ENCODE data around the gene TNFAIP6.
A peak's percentile ranks its signal among the peaks of the same experiment; 100 is the strongest.

The TNFAIP6 gene

GRCh38 chr2:151380580-151381235 is 23.3 kb downstream of the TNFAIP6 start:
- intact Hi-C loops (cut with micrococcal nuclease), result no loop called here
- no peak overlapping the region for H3K4me3 Mint-ChIP-seq
- H3K4me1 Mint-ChIP-seq (ENCODE audit: low read depth), result peaks cover 4% of the 10 kb centered on the region
- H3K36me3 Mint-ChIP-seq (ENCODE audit: low read depth), result no peaks in the 10 kb centered on the region
- H3K9me3 Mint-ChIP-seq, result no peaks in the 10 kb centered on the region
- no peaks in the 10 kb centered on the region for H3K27me3 Mint-ChIP-seq
- H3K27ac Mint-ChIP-seq, result no peak overlapping the region

- Mint-ChIP-seq H3K4me3 (no peak overlapping the region), H3K27me3 (no peaks in the 10 kb centered on the region)
Observed at GRCh38 chr2:151381266-151381665, 23.9 kb downstream of the TNFAIP6 start.

GRCh38 chr2:151388011-151388410 is 30.6 kb downstream of the TNFAIP6 start:
- H3K27me3 Mint-ChIP-seq, result no peaks in the 10 kb centered on the region
- no peaks in the 10 kb centered on the region for H3K36me3 Mint-ChIP-seq (ENCODE audit: low read depth)
- H3K4me3 Mint-ChIP-seq, result no peak overlapping the region
- H3K4me1 Mint-ChIP-seq (ENCODE audit: low read depth), result peaks cover 6% of the 10 kb centered on the region
- H3K27ac Mint-ChIP-seq, result no peak overlapping the region
- H3K9me3 Mint-ChIP-seq, result no peaks in the 10 kb centered on the region
- intact Hi-C loops (cut with micrococcal nuclease), result no loop called here

More at GRCh38 chr2:151381266-151381665, 23.9 kb downstream of the TNFAIP6 start:
- Mint-ChIP-seq H3K4me1 (ENCODE audit: low read depth) (peaks cover 4% of the 10 kb centered on the region), H3K36me3 (ENCODE audit: low read depth) (no peaks in the 10 kb centered on the region), H3K27ac (no peak overlapping the region), H3K9me3 (no peaks in the 10 kb centered on the region)
- intact Hi-C loops (cut with micrococcal nuclease), result no loop called here

GRCh38 chr2:151391436-151391835 is 34.0 kb downstream of the TNFAIP6 start:
- no peak overlapping the region for H3K27ac Mint-ChIP-seq
- H3K27me3 Mint-ChIP-seq, result no peaks in the 10 kb centered on the region
- H3K9me3 Mint-ChIP-seq, result no peaks in the 10 kb centered on the region
- no peaks in the 10 kb centered on the region for H3K36me3 Mint-ChIP-seq (ENCODE audit: low read depth)
- intact Hi-C loops (cut with micrococcal nuclease), result no loop called here
- H3K4me3 Mint-ChIP-seq, result no peak overlapping the region
- peaks cover 6% of the 10 kb centered on the region for H3K4me1 Mint-ChIP-seq (ENCODE audit: low read depth)

GRCh38 chr2:151394509-151394908 is 37.1 kb downstream of the TNFAIP6 start:
- no peaks in the 10 kb centered on the region for H3K27me3 Mint-ChIP-seq
- intact Hi-C loops (cut with micrococcal nuclease), result no loop called here
- H3K4me3 Mint-ChIP-seq, result no peak overlapping the region
- no peak overlapping the region for H3K27ac Mint-ChIP-seq
- peaks cover 6% of the 10 kb centered on the region for H3K4me1 Mint-ChIP-seq (ENCODE audit: low read depth)
- H3K9me3 Mint-ChIP-seq, result no peaks in the 10 kb centered on the region
- H3K36me3 Mint-ChIP-seq (ENCODE audit: low read depth), result no peaks in the 10 kb centered on the region

DNA sequence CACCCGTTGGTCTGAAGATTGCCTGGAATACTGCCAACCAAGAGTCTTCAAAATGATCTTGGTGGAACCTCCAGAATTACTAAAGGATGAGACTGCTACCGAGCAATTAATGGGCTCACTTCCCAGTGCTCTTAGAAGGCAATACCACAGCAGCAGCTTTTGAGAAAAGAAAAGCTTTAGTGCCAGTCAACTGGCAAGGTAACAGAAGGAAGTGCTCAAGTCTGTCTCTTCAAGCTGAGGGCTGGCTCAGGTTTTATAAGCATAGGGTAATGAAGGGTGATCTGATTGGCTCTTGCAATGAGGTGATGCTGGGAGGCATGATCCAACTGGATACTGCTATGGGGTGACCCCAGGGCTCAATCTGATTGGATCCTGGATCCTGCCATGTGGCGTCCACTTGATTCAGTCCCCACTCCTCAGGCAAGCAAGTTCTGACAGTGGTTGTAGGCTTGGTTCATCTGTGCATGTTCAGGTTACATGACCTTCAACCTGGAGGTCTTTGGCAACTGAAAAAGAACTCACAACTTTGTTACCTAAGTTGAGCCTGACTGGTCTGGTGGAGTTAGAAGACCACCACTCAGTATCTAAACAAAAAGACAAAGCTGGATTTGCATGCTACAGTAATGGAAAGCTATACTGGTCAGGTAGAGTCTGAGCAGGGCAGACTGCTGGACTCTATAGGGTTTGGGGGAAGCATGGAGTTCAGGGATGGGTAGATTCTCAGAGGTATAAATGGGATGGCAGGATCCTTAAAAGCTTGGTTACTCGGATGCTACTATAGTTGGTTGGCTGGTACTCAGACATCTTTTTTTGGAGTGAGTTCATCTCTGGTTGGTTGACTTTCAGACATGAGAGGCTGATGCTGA is 38.4 kb downstream of the TNFAIP6 start:
- H3K27ac Mint-ChIP-seq, result no peak overlapping the region
- no peaks in the 10 kb centered on the region for H3K4me1 Mint-ChIP-seq (ENCODE audit: low read depth)
- no peaks in the 10 kb centered on the region for H3K36me3 Mint-ChIP-seq (ENCODE audit: low read depth)
- no peaks in the 10 kb centered on the region for H3K27me3 Mint-ChIP-seq
- intact Hi-C loops (cut with micrococcal nuclease), result no loop called here
- no peak overlapping the region for H3K4me3 Mint-ChIP-seq
- H3K9me3 Mint-ChIP-seq, result no peaks in the 10 kb centered on the region

- H3K9me3 Mint-ChIP-seq, result no peaks in the 10 kb centered on the region
- no peaks in the 10 kb centered on the region for H3K36me3 Mint-ChIP-seq (ENCODE audit: low read depth)
- H3K27ac Mint-ChIP-seq, result no peak overlapping the region
Observed at GRCh38 chr2:151399981-151400380, 42.6 kb downstream of the TNFAIP6 start.

GRCh38 chr2:151401149-151401548 is 43.8 kb downstream of the TNFAIP6 start:
- H3K4me3 Mint-ChIP-seq, result no peak overlapping the region
- no peaks in the 10 kb centered on the region for H3K36me3 Mint-ChIP-seq (ENCODE audit: low read depth)
- H3K9me3 Mint-ChIP-seq, result no peaks in the 10 kb centered on the region
- intact Hi-C loops (cut with micrococcal nuclease), result no loop called here
- H3K4me1 Mint-ChIP-seq (ENCODE audit: low read depth), result peaks cover 3% of the 10 kb centered on the region
- no peak overlapping the region for H3K27ac Mint-ChIP-seq
- no peaks in the 10 kb centered on the region for H3K27me3 Mint-ChIP-seq

More at GRCh38 chr2:151399981-151400380, 42.6 kb downstream of the TNFAIP6 start:
- no peaks in the 10 kb centered on the region for H3K27me3 Mint-ChIP-seq
- intact Hi-C loops (cut with micrococcal nuclease), result no loop called here
- no peak overlapping the region for H3K4me3 Mint-ChIP-seq
- no peaks in the 10 kb centered on the region for H3K4me1 Mint-ChIP-seq (ENCODE audit: low read depth)

DNA sequence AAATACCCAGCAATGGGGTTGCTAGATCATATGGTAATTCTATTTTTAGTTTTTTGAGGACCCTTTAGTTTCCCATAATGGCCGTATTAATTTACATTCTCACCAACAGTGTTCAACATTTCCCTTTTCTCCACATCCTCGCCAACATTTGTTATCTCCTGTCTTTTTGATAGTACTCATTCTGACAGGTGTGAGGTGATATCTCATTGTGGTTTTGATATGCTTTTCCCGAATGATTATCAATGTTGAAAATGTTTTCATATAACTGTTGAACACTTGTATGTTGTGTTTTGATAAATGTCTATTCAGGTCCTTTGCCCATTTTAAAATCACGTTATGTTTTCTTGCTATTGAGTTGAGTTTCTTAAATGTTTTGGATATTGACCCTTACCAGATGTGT is 46.5 kb downstream of the TNFAIP6 start:
- no peaks in the 10 kb centered on the region for H3K27me3 Mint-ChIP-seq

GRCh38 chr2:151405376-151405775 is 48.0 kb downstream of the TNFAIP6 start:
- H3K4me3 Mint-ChIP-seq, result no peak overlapping the region
- H3K9me3 Mint-ChIP-seq, result no peaks in the 10 kb centered on the region
- peaks cover 13% of the 10 kb centered on the region for H3K4me1 Mint-ChIP-seq (ENCODE audit: low read depth)
- intact Hi-C loops (cut with micrococcal nuclease), result no loop called here
- no peak overlapping the region for H3K27ac Mint-ChIP-seq
- H3K36me3 Mint-ChIP-seq (ENCODE audit: low read depth), result peaks cover 9% of the 10 kb centered on the region
- no peaks in the 10 kb centered on the region for H3K27me3 Mint-ChIP-seq

More for the DNA sequence above, 46.5 kb downstream of the TNFAIP6 start:
- intact Hi-C loops (cut with micrococcal nuclease), result no loop called here
- H3K4me1 Mint-ChIP-seq (ENCODE audit: low read depth), result peaks cover 6% of the 10 kb centered on the region
- H3K36me3 Mint-ChIP-seq (ENCODE audit: low read depth), result no peaks in the 10 kb centered on the region
- no peak overlapping the region for H3K4me3 Mint-ChIP-seq
- H3K9me3 Mint-ChIP-seq, result no peaks in the 10 kb centered on the region
- no peak overlapping the region for H3K27ac Mint-ChIP-seq

GRCh38 chr2:151407281-151407680 is 49.9 kb downstream of the TNFAIP6 start:
- no peaks in the 10 kb centered on the region for H3K9me3 Mint-ChIP-seq
- no peak overlapping the region for H3K4me3 Mint-ChIP-seq
- intact Hi-C loops (cut with micrococcal nuclease), result no loop called here
- H3K4me1 Mint-ChIP-seq (ENCODE audit: low read depth), result peaks cover 17% of the 10 kb centered on the region
- H3K36me3 Mint-ChIP-seq (ENCODE audit: low read depth), result peaks cover 19% of the 10 kb centered on the region
- H3K27me3 Mint-ChIP-seq, result no peaks in the 10 kb centered on the region
- H3K27ac Mint-ChIP-seq, result no peak overlapping the region

DNA sequence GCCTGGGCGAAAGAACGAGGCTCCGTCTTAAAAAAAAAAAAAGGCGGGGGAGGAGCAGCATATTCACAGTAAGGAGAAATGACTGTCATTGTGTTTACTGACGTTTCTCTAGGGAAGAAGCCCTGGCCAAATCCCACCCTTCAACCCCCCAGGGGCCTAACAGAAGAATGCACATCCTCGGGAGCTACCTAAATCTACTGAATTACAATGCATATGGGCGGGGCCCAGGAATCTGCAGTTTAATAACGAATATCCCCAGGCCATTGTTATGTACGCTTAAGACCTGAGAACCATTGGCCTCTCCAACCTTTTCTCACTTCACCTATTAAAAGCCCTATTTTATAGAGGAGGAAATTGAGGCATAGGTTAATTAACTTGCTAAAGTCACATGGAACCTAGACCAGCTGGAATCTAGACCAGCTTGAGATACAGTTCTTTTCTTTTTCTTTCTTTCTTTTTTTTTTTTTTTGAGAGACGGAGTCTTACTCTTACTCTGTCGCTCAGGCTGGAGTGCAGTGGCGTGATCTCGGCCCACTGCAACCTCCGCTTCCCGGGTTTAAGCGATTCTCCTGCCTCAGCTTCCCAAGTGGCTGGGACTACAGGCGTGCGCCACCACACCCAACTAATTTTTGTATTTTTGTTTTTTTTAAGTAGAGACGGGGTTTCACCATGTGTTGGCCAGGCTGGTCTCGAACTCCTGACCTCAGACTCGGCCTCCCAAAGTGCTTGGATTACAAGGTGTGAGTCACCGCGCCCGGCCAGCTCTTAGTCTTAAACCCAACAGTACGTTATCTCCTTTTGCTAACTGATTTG is 51.6 kb downstream of the TNFAIP6 start:
- Mint-ChIP-seq H3K4me1 (ENCODE audit: low read depth) (peaks cover 17% of the 10 kb centered on the region), H3K27me3 (no peaks in the 10 kb centered on the region), H3K4me3 (peak overlapping the region; percentile 99), H3K9me3 (no peaks in the 10 kb centered on the region), H3K27ac (peak overlapping the region; percentile 97), H3K36me3 (ENCODE audit: low read depth) (peaks cover 37% of the 10 kb centered on the region)
- intact Hi-C loops (cut with micrococcal nuclease), result no loop called here

GRCh38 chr2:151409601-151410484 is 52.5 kb downstream of the TNFAIP6 start, which contains the start of gene RIF1:
RIF1 (plus strand) TSS chr2:151409902; CDS start chr2:151410424, 522 bp downstream.
- H3K4me1 Mint-ChIP-seq (ENCODE audit: low read depth), result peaks cover 17% of the 10 kb centered on the region
- intact Hi-C loops (cut with micrococcal nuclease), result loop anchor here (1.0 to 5.0 kb wide), 3 partner anchors 48 to 149 kb away; partner anchors contain the start of gene RBM43
- H3K27ac Mint-ChIP-seq, result peak within 1 kb of the TSS; percentile 97
- H3K36me3 Mint-ChIP-seq (ENCODE audit: low read depth), result peaks cover 41% of the 10 kb centered on the region
- H3K27me3 Mint-ChIP-seq, result no peaks in the 10 kb centered on the region
- peak within 1 kb of the TSS; percentile 99 for H3K4me3 Mint-ChIP-seq
- H3K9me3 Mint-ChIP-seq, result no peaks in the 10 kb centered on the region

Data from dendritic cell treated with granulocyte-macrophage colony-stimulating factor and Interleukin-4, amounts not matched to agents 40 ng/mL and 50 ng/mL, for 4 days (primary cell).